ENCODE data around the gene STAG1.

STAG1 gene

GRCh38 chr3:136297826-136298225 lies 454.4 kb downstream of the STAG1 start:
- H3K4me1 ChIP-seq (ENCODE audit: control insufficient read depth, insufficient read depth, low read length): peaks cover 6% of the 10 kb centered on the region; the same call in 1 of the 2 replicates
- no peaks in the 10 kb centered on the region for H3K9me3 ChIP-seq (ENCODE audit: control insufficient read depth, insufficient read depth, low read depth, low read length)
- TF ChIP-seq, protein P1, sequence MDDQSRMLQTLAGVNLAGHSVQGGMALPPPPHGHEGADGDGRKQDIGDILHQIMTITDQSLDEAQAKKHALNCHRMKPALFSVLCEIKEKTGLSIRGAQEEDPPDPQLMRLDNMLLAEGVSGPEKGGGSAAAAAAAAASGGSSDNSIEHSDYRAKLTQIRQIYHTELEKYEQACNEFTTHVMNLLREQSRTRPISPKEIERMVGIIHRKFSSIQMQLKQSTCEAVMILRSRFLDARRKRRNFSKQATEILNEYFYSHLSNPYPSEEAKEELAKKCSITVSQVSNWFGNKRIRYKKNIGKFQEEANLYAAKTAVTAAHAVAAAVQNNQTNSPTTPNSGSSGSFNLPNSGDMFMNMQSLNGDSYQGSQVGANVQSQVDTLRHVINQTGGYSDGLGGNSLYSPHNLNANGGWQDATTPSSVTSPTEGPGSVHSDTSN (CRISPR knock-in tag; IDR thresholded peaks at IDR 0.05): no peak
- TF ChIP-seq WT1 (tag by site-specific recombination; IDR thresholded peaks at IDR 0.05): no peak
- no peak for TF ChIP-seq HOXC10 (CRISPR knock-in tag; IDR thresholded peaks at IDR 0.05)
- no peak for TF ChIP-seq KLF16 (tag by site-specific recombination; IDR thresholded peaks at IDR 0.05)
- TF ChIP-seq, protein P2, sequence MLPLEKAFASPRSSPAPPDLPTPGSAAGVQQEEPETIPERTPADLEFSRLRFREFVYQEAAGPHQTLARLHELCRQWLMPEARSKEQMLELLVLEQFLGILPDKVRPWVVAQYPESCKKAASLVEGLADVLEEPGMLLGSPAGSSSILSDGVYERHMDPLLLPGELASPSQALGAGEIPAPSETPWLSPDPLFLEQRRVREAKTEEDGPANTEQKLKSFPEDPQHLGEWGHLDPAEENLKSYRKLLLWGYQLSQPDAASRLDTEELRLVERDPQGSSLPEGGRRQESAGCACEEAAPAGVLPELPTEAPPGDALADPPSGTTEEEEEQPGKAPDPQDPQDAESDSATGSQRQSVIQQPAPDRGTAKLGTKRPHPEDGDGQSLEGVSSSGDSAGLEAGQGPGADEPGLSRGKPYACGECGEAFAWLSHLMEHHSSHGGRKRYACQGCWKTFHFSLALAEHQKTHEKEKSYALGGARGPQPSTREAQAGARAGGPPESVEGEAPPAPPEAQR (tag by site-specific recombination; IDR thresholded peaks at IDR 0.05): no peak
- TF ChIP-seq GLI2 (tag by site-specific recombination; IDR thresholded peaks at IDR 0.05; ENCODE audit: borderline replicate concordance, low read depth): no peak
- TF ChIP-seq ZNF211 (tag by site-specific recombination; IDR thresholded peaks at IDR 0.05; ENCODE audit: low read depth): no peak
- no peak for TF ChIP-seq ZSCAN4 (tag by site-specific recombination; IDR thresholded peaks at IDR 0.05)
- no peak overlapping the region for H3K27ac ChIP-seq (ENCODE audit: extremely low read depth, low read depth, low read length)
- H3K4me3 ChIP-seq (ENCODE audit: low read depth, low read length): no peak overlapping the region
- CTCF ChIA-PET: no interaction called here
- H3K36me3 ChIP-seq (ENCODE audit: control insufficient read depth in 2 of 2, insufficient read depth in 1 of 2, low read length in 2 of 2): peaks cover 11 to 55% of the 10 kb centered on the region in 2 experiments
- POLR2A ChIA-PET: no interaction called here

DNA sequence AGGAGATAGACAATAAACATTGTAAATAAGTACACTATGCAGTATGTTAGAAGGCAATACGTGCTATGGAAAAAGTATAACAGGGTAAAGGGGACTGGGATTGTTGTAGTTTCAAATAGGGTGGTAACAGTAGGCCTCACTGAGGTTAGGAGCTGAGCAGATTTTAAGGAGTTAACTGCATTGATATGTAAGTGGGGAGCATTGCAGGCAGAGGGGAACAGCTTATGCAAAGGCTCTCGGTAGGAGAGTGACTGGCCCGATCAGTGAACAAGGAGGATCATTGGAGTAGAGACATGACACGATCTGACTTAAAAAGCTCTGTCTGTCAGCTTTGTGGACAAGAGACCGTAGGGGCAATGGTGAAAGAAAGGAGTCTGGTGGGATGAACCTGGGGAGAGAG lies 455.2 kb downstream of the STAG1 start:
- H3K4me1 ChIP-seq (ENCODE audit: control insufficient read depth, insufficient read depth, low read length): peaks cover 6% of the 10 kb centered on the region; the same call in 1 of the 2 replicates
- H3K4me3 ChIP-seq (ENCODE audit: low read depth, low read length): no peak overlapping the region
- H3K9me3 ChIP-seq (ENCODE audit: control insufficient read depth, insufficient read depth, low read depth, low read length): no peaks in the 10 kb centered on the region
- H3K27ac ChIP-seq (ENCODE audit: extremely low read depth, low read depth, low read length): no peak overlapping the region
- POLR2A ChIA-PET: no interaction called here
- TF ChIP-seq ZNF654 (tag by site-specific recombination; IDR thresholded peaks at IDR 0.05; ENCODE audit: low read depth): no peak
- no peak for TF ChIP-seq FEZF1 (tag by site-specific recombination; IDR thresholded peaks at IDR 0.05)
- TF ChIP-seq ZFHX2 (tag by site-specific recombination; conservative IDR thresholded peaks at IDR 0.05): no peak
- CTCF ChIA-PET: no interaction called here
- peaks cover 11 to 55% of the 10 kb centered on the region in 2 experiments for H3K36me3 ChIP-seq (ENCODE audit: control insufficient read depth in 2 of 2, insufficient read depth in 1 of 2, low read length in 2 of 2)

GRCh38 chr3:136294176-136294575 lies 458.0 kb downstream of the STAG1 start:
- H3K9me3 ChIP-seq (ENCODE audit: control insufficient read depth, insufficient read depth, low read depth, low read length): no peaks in the 10 kb centered on the region
- peaks cover 6% of the 10 kb centered on the region; the same call in 1 of the 2 replicates for H3K4me1 ChIP-seq (ENCODE audit: control insufficient read depth, insufficient read depth, low read length)
- H3K27ac ChIP-seq (ENCODE audit: extremely low read depth, low read depth, low read length): no peak overlapping the region
- no peak overlapping the region for H3K4me3 ChIP-seq (ENCODE audit: low read depth, low read length)
- H3K36me3 ChIP-seq (ENCODE audit: control insufficient read depth in 2 of 2, insufficient read depth in 1 of 2, low read length in 2 of 2): peaks cover 9 to 33% of the 10 kb centered on the region in 2 experiments
- ChIA-PET POLR2A (no interaction called here), CTCF (interaction anchor here (1.2 kb wide), 1 partner anchor 12 kb away, joined by 3 read pairs; no protein-coding TSS in a partner anchor)
- TF ChIP-seq SCRT1 (tag by site-specific recombination; IDR thresholded peaks at IDR 0.05; ENCODE audit: borderline replicate concordance): no peak
- no peak for TF ChIP-seq ZBTB49 (tag by site-specific recombination; IDR thresholded peaks at IDR 0.05; ENCODE audit: low read depth)
- TF ChIP-seq, protein P3, sequence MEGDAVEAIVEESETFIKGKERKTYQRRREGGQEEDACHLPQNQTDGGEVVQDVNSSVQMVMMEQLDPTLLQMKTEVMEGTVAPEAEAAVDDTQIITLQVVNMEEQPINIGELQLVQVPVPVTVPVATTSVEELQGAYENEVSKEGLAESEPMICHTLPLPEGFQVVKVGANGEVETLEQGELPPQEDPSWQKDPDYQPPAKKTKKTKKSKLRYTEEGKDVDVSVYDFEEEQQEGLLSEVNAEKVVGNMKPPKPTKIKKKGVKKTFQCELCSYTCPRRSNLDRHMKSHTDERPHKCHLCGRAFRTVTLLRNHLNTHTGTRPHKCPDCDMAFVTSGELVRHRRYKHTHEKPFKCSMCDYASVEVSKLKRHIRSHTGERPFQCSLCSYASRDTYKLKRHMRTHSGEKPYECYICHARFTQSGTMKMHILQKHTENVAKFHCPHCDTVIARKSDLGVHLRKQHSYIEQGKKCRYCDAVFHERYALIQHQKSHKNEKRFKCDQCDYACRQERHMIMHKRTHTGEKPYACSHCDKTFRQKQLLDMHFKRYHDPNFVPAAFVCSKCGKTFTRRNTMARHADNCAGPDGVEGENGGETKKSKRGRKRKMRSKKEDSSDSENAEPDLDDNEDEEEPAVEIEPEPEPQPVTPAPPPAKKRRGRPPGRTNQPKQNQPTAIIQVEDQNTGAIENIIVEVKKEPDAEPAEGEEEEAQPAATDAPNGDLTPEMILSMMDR (tag by site-specific recombination; IDR thresholded peaks at IDR 0.05): no peak
- no peak for TF ChIP-seq ZNF623 (tag by site-specific recombination; IDR thresholded peaks at IDR 0.05)
- no peak for TF ChIP-seq ZNF501 (tag by site-specific recombination; IDR thresholded peaks at IDR 0.05)
- no peak for TF ChIP-seq ZNF664 (tag by site-specific recombination; IDR thresholded peaks at IDR 0.05)
